A549 (cell line): Measurements from ENCODE around the gene SANBR. TPM values are rescaled to one million over a fixed set of nuclear protein-coding genes. Genes with fewer than 3 reads are reported as not detected.

Experiments used
- BCL3 ChIP-seq: fragments of >200 bp; sonication (Bioruptor Twin); formaldehyde crosslinking; IDR thresholded peaks from 3 replicates; pipeline ENCODE4 v1.6.1; 2016
- CBX8 ChIP-seq: fragments of 200-600 bp; sonication (generic); IDR thresholded peaks from 2 replicates; pipeline ENCODE4 v1.6.1; 2016
- CEBPB ChIP-seq, 2 experiments: fragments of >200 bp in 1 of 2; sonication (Bioruptor Twin) in 1 of 2; formaldehyde crosslinking in 1 of 2; IDR thresholded peaks; 2 replicates each; pipeline ENCODE4 v1.6.1; 2012 to 2016
- CHD2 ChIP-seq: fragments of 150-350 bp; IDR thresholded peaks from 2 replicates; pipeline ENCODE4 v1.6.1; 2014; ENCODE audit warnings: low read length; ENCODE audit not compliant: partially characterized antibody
- CHD4 ChIP-seq: fragments of 200-600 bp; sonication (generic); IDR thresholded peaks from 2 replicates; pipeline ENCODE4 v1.6.1; 2016; ENCODE audit warnings: antibody characterized with exemption, mild to moderate bottlenecking, borderline replicate concordance
- E2F6 ChIP-seq: IDR thresholded peaks from 2 replicates; pipeline ENCODE4 v1.6.1; 2012; ENCODE audit warnings: low read depth, borderline replicate concordance
- EHF ChIP-seq: fragments of 250-450 bp; sonication (Bioruptor Pico); IDR thresholded peaks from 2 replicates; pipeline ENCODE4 v1.5.0; 2020; ENCODE audit warnings: mild to moderate bottlenecking
- EHMT2 ChIP-seq: fragments of 200-600 bp; sonication (generic); IDR thresholded peaks from 2 replicates; pipeline ENCODE4 v1.6.1; 2016; ENCODE audit warnings: antibody characterized with exemption, low read depth, mild to moderate bottlenecking, moderate library complexity
- FOXS1 ChIP-seq: fragments of 250-450 bp; sonication (Bioruptor Pico); IDR thresholded peaks from 2 replicates; pipeline ENCODE4 v1.5.0; 2020; ENCODE audit warnings: mild to moderate bottlenecking, moderate library complexity
- GATA3 ChIP-seq: IDR thresholded peaks from 2 replicates; pipeline ENCODE4 v1.6.1; 2012; ENCODE audit warnings: borderline replicate concordance
- HMGXB4 ChIP-seq: fragments of 250-450 bp; sonication (Bioruptor Pico); IDR thresholded peaks from 2 replicates; pipeline ENCODE4 v1.5.0; 2021; ENCODE audit warnings: mild to moderate bottlenecking, moderate library complexity, borderline replicate concordance
- KDM5A ChIP-seq: fragments of 200-600 bp; sonication (generic); IDR thresholded peaks from 2 replicates; pipeline ENCODE4 v1.6.1; 2016; ENCODE audit warnings: antibody characterized with exemption, mild to moderate bottlenecking
- MAFK ChIP-seq: fragments of 450-650 bp; IDR thresholded peaks from 2 replicates; pipeline ENCODE4 v1.6.1; 2014; ENCODE audit not compliant: partially characterized antibody
- MAX ChIP-seq: IDR thresholded peaks from 2 replicates; pipeline ENCODE4 v1.6.1; 2012
- NFE2L2 ChIP-seq: fragments of 150-350 bp; conservative IDR thresholded peaks from 2 replicates; pipeline ENCODE4 v1.6.1; 2014; ENCODE audit warnings: low read length
- PBX3 ChIP-seq: IDR thresholded peaks from 2 replicates; pipeline ENCODE4 v1.6.1; 2012
- REST ChIP-seq: fragments of 200-600 bp; sonication (generic); IDR thresholded peaks from 2 replicates; pipeline ENCODE4 v1.6.1; 2016; ENCODE audit warnings: antibody characterized with exemption, mild to moderate bottlenecking, moderate library complexity
- RFX5 ChIP-seq: fragments of 450-650 bp; IDR thresholded peaks from 2 replicates; pipeline ENCODE4 v1.7.1; 2014; ENCODE audit warnings: antibody characterized with exemption, mild to moderate bottlenecking, moderate library complexity
- RNF2 ChIP-seq: fragments of 200-600 bp; sonication (generic); IDR thresholded peaks from 2 replicates; pipeline ENCODE4 v1.6.1; 2016; ENCODE audit warnings: low read depth, mild to moderate bottlenecking, antibody characterized with exemption, moderate library complexity, borderline replicate concordance
- SMC3 ChIP-seq: fragments of >200 bp; sonication (Bioruptor Twin); formaldehyde crosslinking; IDR thresholded peaks from 3 replicates; pipeline ENCODE4 v1.6.1; 2018; ENCODE audit warnings: inconsistent platforms
- USF2 ChIP-seq: fragments of 450-650 bp; IDR thresholded peaks from 2 replicates; pipeline ENCODE4 v1.6.1; 2014; ENCODE audit warnings: antibody characterized with exemption
- ZC3H11A ChIP-seq: fragments of 450-650 bp; IDR thresholded peaks from 2 replicates; pipeline ENCODE4 v1.6.1; 2014; ENCODE audit warnings: antibody characterized with exemption, mild to moderate bottlenecking
- polyA plus RNA-seq, 4 experiments: library from polyadenylated mRNA; depleted of rRNA in 3 of 4; stranded (reverse); fragments of >200 nt; fragmentation: RNase III in 1 of 4; extraction: RNeasy Plus Mini Kit Qiagen cat#74134 plus additional on column Dnase treatment in 1 of 4; gene quantifications; 2 replicates in 3 of 4; 3 replicates in 1 of 4; pipeline ENCODE4 v1.2.3, GENCODE V29; 2011 to 2017

SANBR gene
- polyA plus RNA-seq, 2 of the 4 experiments (the other 2 are of a cell fraction), result 17.1 to 31.6 TPM

GRCh38 chr2:61017003-61017555 is 48.6 kb upstream of the SANBR start (continued):
- TF ChIP-seq REST (peak; percentile 53; the same call in 1 of the 2 replicates), CHD2 (peak; percentile 52), GATA3 (peak; percentile 61), RFX5 (peak; percentile 36; the same call in 1 of the 2 replicates), CBX8 (no peak), CHD4 (no peak; the same call in 1 of the 2 replicates), MAFK (peak; percentile 9), E2F6 (peak; percentile 77; the same call in 1 of the 2 replicates), EHMT2 (no peak), USF2 (no peak), NFE2L2 (no peak), KDM5A (peak; percentile 98), RNF2 (no peak), MAX (peak; percentile 94), BCL3 (peak; percentile 63; the same call in 1 of the 3 replicates), CEBPB (IDR thresholded peaks at IDR 0.05) (peak in 1 of 2 experiments; percentile 33; a peak in 1 of 4 replicates), SMC3 (0 out of 3 replicates have a peak, but pooled peaks have one; percentile 9), HMGXB4 (CRISPR knock-in tag) (no peak), FOXS1 (CRISPR knock-in tag) (no peak), PBX3 (0 out of 2 replicates have a peak, but pooled peaks have one; percentile 45), EHF (CRISPR knock-in tag) (no peak), ZC3H11A (no peak)
